Endodermal cell (in vitro differentiated cells): Measurements from ENCODE around the gene REC114. TPM values are rescaled to one million over a fixed set of nuclear protein-coding genes. Genes with fewer than 3 reads are reported as not detected.

ENCODE experiments used
- DNase-seq: peaks from one replicate; pipeline ENCODE4 v3.0.0-alpha.2; 2017
- H3K27ac ChIP-seq: 2 replicates; pipeline ENCODE4 v1.5.1; 2013; ENCODE audit warnings: mild to moderate bottlenecking, low read depth, low read length, moderate library complexity
- H3K27me3 ChIP-seq: 2 replicates; pipeline ENCODE4 v1.6.1; 2013; ENCODE audit warnings: mild to moderate bottlenecking, low read length, moderate library complexity; ENCODE audit not compliant: insufficient read depth, control insufficient read depth, poor library complexity, severe bottlenecking
- H3K36me3 ChIP-seq: 2 replicates; pipeline ENCODE4 v1.7.0; 2013; ENCODE audit warnings: mild to moderate bottlenecking, low read length, moderate library complexity; ENCODE audit not compliant: control insufficient read depth, insufficient read depth
- H3K4me1 ChIP-seq: one replicate; pipeline ENCODE4 v1.7.0; 2013; ENCODE audit warnings: low read length; ENCODE audit not compliant: control insufficient read depth, insufficient read depth
- H3K4me3 ChIP-seq: 2 replicates; pipeline ENCODE4 v1.5.1; 2013; ENCODE audit warnings: mild to moderate bottlenecking, low read length, moderate library complexity
- H3K9ac ChIP-seq: 2 replicates; pipeline ENCODE4 v1.6.1; 2013; ENCODE audit warnings: mild to moderate bottlenecking, low read length, moderate library complexity; ENCODE audit not compliant: poor library complexity, severe bottlenecking; ENCODE audit errors: extremely low read depth
- H3K9me3 ChIP-seq: 2 replicates; pipeline ENCODE4 v1.6.1; 2013; ENCODE audit warnings: mild to moderate bottlenecking, low read length, moderate library complexity; ENCODE audit not compliant: control insufficient read depth
- H3K27ac Mint-ChIP-seq: 2 replicates; pipeline ENCODE4 v1.8.0; 2020; ENCODE audit warnings: mixed read lengths
- H3K27me3 Mint-ChIP-seq: 2 replicates; pipeline ENCODE4 v1.8.0; 2021; ENCODE audit warnings: mild to moderate bottlenecking, mixed read lengths; ENCODE audit not compliant: insufficient read depth
- H3K36me3 Mint-ChIP-seq: 2 replicates; pipeline ENCODE4 v1.8.0; 2020; ENCODE audit warnings: low read depth, mixed read lengths
- H3K4me1 Mint-ChIP-seq: 2 replicates; pipeline ENCODE4 v1.8.0; 2020; ENCODE audit warnings: mixed read lengths
- H3K4me3 Mint-ChIP-seq: 2 replicates; pipeline ENCODE4 v1.8.0; 2020; ENCODE audit warnings: mild to moderate bottlenecking, moderate library complexity, mixed read lengths
- H3K9me3 Mint-ChIP-seq: 2 replicates; pipeline ENCODE4 v1.8.0; 2020; ENCODE audit warnings: mild to moderate bottlenecking, mixed read lengths
- CTCF ChIP-seq: fragments of 200-600 bp; sonication (generic); conservative IDR thresholded peaks from 2 replicates; pipeline ENCODE4 v1.5.0; 2021; ENCODE audit warnings: antibody characterized with exemption, mild to moderate bottlenecking
- WGBS, 2 experiments: methylation state at CpG; one replicate each; pipeline versions ENCODE4 v1.1.5 to v1.1.7; 2013; ENCODE audit warnings: missing lambda C conversion rate in 2 of 2, mixed read lengths in 1 of 2; ENCODE audit not compliant: insufficient coverage in 1 of 2, insufficient read length in 1 of 2; 5-methylcytosine and 5-hydroxymethylcytosine counted together
- total RNA-seq, 2 donors: library from RNA; stranded (reverse); fragmentation: NEBNext Ultra II Directional in 1 of 2; extraction: Animal tissue kit (Norgen Biotek cat#: 25700) in 1 of 2; gene quantifications; 2 replicates in 1 of 2; 3 replicates in 1 of 2; pipeline ENCODE4 v1.2.1, GENCODE V29; 2021

The REC114 gene
- total RNA-seq, 2 donors from 2014 or later: not detected

- Mint-ChIP-seq H3K4me1 (peaks cover 4% of the 10 kb centered on the region), H3K9me3 (no peaks in the 10 kb centered on the region), H3K36me3 (peaks cover 74% of the 10 kb centered on the region), H3K27ac (no peak overlapping the region), H3K4me3 (no peak overlapping the region), H3K27me3 (no peaks in the 10 kb centered on the region)
- no peak overlapping the region for H3K4me3 ChIP-seq
- H3K9me3 ChIP-seq: no peaks in the 10 kb centered on the region
- no peaks in the 10 kb centered on the region for H3K27me3 ChIP-seq
- WGBS, 2 experiments: 95 to 100% methylated on average over 4 to 6 of the region's 6 CpGs
- TF ChIP-seq CTCF: no peak
- no peak overlapping the region for H3K27ac ChIP-seq
- H3K4me1 ChIP-seq: no peaks in the 10 kb centered on the region
- H3K9ac ChIP-seq: no peak overlapping the region
- no peak for DNase-seq
- H3K36me3 ChIP-seq: peaks cover 76% of the 10 kb centered on the region
These were observed 140.0 kb downstream of the REC114 start for GRCh38 chr15:73582851-73583379.

- 75 to 95% methylated on average over 1 to 3 of the region's 3 CpGs for WGBS, 2 experiments
- DNase-seq: no peak
- no peak for TF ChIP-seq CTCF
- Histone ChIP-seq H3K27ac (no peak overlapping the region), H3K4me1 (no peaks in the 10 kb centered on the region), H3K9me3 (no peaks in the 10 kb centered on the region), H3K27me3 (no peaks in the 10 kb centered on the region), H3K36me3 (peaks cover 70% of the 10 kb centered on the region), H3K4me3 (no peak overlapping the region), H3K9ac (no peak overlapping the region)
- Mint-ChIP-seq H3K36me3 (peaks cover 73% of the 10 kb centered on the region), H3K27ac (no peak overlapping the region), H3K27me3 (no peaks in the 10 kb centered on the region), H3K4me1 (peaks cover 4% of the 10 kb centered on the region), H3K4me3 (no peak overlapping the region), H3K9me3 (no peaks in the 10 kb centered on the region)
These were observed 140.6 kb downstream of the REC114 start for GRCh38 chr15:73583544-73583943.

GRCh38 chr15:73584699-73585420, 141.9 kb downstream of the REC114 start:
- no peaks in the 10 kb centered on the region for H3K9me3 Mint-ChIP-seq
- H3K27ac Mint-ChIP-seq: peak overlapping the region; percentile 73
- peaks cover 76% of the 10 kb centered on the region for H3K36me3 Mint-ChIP-seq

More at GRCh38 chr15:73584699-73585420, 141.9 kb downstream of the REC114 start:
- no peak for DNase-seq
- H3K36me3 ChIP-seq: peaks cover 74% of the 10 kb centered on the region
- 95 to 97% methylated on average over 3 to 4 of the region's 5 CpGs for whole genome bisulfite sequencing, 2 experiments
- H3K4me3 ChIP-seq: no peak overlapping the region
- Mint-ChIP-seq H3K4me1 (peaks cover 4% of the 10 kb centered on the region), H3K27me3 (no peaks in the 10 kb centered on the region), H3K4me3 (no peak overlapping the region)
- no peaks in the 10 kb centered on the region for H3K9me3 ChIP-seq
- TF ChIP-seq CTCF: no peak
- no peak overlapping the region for H3K27ac ChIP-seq
- no peaks in the 10 kb centered on the region for H3K4me1 ChIP-seq
- H3K27me3 ChIP-seq: no peaks in the 10 kb centered on the region
- no peak overlapping the region for H3K9ac ChIP-seq
